Pons (tissue), 1 donor: ENCODE data around the gene SYT5.
"Not testable (repeated sequence)": the region's sequence is repeated elsewhere in the genome, so short reads cannot be mapped to it uniquely, and the experiment has no call there.

Experiments
- DNase-seq: peaks from one replicate; pipeline ENCODE4 v3.0.0-alpha.2; 2016; ENCODE audit warnings: low spot score

SYT5 gene

DNA sequence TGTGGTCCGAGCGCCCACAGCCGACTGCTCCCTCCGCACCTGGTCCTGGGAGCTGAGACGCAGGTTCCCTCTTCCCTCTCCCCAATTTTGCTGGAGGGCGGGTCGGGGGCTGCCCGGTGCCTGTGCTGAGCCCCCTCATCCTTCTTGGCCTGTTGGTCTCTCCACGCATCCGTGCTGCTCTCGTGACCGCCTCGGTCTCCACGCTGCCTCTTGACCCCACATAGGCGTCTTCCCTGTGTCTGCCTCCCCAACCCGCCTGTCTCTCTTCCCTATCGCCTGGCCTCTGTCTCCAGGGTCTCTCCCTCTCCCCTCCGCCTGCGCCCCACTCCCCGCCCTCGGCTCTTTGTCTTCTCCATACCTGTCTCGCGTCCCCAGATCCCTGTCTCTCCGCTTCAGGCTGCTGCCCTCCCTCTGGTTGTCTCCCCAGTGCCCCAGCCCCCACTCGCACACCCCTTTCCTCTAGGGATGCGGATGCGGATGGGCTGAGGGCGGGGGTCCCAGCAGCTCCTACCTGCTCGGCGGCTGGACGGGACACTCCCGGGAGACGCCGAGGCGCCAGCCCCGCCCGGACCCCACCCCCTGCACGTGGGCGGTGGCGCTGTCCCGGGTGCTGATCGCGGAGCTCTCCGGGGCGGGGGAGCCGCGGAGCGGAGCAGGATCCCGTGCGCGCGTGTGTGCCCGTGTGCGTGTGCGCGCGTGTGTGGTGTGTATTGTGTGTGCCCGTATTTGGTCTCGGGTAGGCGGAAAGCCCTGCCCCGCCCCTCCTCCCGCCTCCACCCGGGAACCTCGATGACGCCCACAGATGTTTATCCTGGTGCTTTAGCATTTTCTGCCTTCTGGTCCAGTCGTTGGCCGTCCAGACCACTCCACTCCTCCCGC lies at the start of gene SYT5:
Gene SYT5 (minus strand): TSS at position 684 of the 879 bp plus-strand sequence. CDS start 1,248 bp downstream, outside the sequence.
- no peak for DNase-seq

DNA sequence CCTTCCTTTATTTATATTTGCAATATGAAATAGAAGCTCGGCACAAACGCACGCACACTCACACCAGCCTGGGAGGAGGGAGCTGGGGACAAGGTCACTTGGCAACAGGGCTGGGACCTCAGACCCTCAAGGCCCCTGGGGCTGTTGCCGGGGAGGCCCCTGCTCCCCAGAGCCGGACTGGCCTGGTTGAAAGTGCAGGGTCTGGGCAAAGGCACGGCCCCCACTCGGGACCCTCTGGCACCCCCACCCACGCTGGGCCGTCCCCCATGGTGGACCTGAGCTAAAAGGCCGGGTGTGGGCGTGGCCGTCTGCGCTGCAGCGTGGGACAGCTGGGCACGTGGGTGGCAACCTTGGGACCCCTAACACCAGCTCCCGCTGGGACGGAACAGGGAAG lies 49.7 kb upstream of the SYT5 start:
- DNase-seq, result no peak

DNA sequence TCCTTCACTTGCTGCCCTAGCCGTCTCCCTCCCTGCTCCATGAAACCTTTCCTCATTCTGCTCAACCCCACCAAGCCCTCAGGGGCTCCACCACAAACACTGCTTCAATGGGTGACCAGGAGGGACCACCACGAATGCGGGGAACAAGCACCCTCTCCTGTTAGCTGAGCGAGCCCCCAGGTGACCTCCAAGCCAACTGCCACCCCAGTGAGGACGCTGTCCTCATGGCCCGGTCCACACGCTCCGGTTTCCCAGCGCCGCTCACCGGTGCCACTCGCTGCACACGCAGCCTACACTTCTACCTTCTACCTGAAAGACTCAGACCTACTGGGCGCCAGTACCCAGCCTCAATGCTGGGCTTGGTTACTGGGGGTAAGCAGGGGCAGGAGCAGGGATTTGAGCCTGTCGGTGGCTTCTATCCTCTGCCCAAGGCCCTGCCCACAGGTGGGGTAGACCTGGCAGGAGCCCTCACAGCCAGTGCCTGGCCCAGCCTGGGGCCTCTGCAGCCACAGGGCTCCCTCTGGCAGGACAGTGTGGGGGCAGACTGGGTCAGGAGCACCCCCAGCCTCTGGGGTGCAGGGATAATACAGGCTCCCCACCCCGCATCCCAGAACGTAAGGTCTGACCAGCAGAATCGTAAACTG lies 49.2 kb upstream of the SYT5 start:
- no peak for DNase-seq

DNA sequence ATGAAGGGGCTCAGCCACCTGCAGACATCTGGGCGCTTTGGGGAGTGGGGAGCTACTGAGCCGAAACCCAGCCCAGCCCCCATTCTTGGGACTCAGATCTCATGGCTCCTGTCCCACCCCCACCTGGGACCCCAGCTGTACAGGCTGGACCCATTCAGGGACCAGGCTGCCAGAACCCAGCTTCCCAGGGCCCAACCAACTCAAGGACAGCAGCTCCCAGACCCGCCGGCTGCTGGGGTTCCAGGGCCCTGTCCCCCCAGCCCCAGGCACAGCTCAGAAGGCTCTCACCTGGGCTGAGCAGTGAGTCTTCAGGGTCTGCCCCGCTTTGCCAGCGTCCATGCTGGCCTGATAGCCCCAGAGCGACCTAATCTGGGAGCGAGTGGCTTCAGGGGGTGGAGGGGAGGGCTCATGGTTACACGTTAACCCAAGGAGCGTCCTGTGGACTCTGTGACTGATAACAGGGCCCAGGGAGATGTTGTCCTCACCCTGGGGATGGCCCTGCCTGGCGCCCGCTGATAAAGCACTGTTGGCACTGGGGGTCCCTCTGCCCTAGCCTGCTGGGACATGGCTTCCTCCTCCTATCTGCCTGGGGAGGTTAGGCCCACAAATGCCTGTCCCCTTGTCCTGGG lies 48.4 kb upstream of the SYT5 start, which contains the start of gene TMEM86B:
Gene TMEM86B (minus strand): TSS at position 361 of the 629 bp plus-strand sequence. CDS start 22 bp downstream, at position 339.
- no peak for DNase-seq

DNA sequence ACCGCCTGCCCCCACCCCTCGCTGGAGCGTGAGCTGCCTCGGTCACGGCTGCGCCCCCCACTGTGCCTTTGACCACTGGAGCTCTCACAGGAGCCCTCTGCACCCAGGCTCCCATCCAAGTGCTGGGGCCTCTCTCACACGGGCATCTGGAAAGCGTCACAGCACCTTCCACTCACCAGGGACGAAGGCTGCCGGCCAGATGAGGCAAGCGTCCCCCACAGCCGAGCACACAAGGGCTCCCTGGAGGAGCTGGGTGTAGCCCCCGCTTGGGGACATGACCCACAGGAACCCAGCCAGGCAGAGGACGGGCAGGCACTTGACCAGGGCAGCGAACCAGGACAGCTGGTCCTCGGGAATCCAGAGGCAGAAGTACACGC lies 47.9 kb upstream of the SYT5 start:
- no peak for DNase-seq

DNA sequence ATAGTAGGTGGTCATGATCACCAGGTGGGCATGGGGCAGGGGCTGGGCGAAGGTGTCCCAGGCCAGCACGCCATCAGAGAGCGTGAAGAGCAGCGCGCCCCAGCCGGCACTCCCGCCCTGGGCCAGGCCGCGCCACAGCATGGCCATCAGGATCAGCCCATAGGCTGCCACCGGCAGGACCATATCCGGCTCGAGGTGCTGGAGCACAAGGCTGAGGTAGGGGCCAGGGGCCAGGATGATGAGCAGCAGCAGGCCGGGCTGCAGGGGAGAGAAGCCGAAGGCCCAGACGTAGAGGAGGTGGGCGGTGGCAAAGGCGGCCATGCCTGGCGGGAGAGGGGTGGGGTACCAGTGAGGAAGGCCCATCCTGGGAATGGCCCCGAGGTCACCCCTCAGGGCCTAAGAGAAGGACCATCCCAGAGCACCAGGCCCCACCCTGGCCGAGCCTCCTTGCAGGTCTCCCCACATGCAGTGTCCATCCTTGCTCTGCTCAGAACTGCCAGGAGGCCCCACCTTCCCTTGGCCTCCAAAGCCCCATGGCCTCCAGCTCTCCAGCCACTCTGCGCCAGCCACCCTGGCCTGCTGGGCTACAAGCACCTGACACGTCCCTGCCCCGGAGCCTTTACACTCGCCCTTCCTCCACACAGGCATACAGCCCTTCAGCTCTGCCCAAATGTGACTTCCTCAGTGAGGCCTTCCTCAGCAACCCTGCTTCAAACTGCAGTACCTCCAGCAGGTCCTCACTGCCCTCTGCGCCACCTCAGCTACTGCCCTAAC lies 47.3 kb upstream of the SYT5 start:
- DNase-seq, result no peak

DNA sequence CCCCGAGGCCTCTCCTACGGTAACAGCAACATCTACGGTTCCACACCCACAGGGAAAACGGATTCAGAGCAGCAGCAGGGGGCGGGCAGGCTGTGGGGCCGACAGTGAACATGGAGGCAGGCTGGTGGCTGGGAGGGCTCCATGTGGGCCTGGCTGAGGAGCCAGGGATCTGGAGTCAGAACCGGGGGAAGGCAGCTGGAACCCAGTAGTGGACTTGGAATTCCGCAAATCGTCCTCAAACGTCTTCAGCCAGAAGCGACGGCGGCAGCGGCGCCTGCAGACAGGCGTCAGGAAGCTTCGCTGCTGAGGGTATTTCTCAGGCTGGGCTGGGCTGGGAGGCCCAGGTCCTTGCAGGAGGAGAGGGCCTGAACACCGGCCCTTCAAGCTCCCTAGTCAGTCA lies 46.7 kb upstream of the SYT5 start:
- DNase-seq, result no peak

DNA sequence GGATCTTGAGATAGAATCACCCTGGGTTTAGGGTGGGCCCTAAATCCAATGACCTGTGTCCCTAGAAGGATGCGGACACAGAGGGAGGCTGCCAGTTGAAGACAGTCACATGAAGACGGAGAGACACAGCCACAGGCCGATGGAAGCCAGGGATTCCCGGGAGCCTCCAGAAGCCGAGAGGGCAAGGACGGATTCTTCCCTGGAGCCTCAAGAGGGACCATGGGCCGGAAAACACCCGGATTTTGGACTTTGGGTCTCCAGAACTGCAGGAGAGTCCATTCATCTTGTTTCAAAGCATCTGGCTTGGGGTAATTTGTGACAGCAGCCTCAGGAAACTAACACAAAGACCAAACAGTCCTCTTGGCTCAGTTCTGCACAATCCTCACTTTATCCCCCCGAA lies 46.2 kb upstream of the SYT5 start:
- DNase-seq, result no peak

DNA sequence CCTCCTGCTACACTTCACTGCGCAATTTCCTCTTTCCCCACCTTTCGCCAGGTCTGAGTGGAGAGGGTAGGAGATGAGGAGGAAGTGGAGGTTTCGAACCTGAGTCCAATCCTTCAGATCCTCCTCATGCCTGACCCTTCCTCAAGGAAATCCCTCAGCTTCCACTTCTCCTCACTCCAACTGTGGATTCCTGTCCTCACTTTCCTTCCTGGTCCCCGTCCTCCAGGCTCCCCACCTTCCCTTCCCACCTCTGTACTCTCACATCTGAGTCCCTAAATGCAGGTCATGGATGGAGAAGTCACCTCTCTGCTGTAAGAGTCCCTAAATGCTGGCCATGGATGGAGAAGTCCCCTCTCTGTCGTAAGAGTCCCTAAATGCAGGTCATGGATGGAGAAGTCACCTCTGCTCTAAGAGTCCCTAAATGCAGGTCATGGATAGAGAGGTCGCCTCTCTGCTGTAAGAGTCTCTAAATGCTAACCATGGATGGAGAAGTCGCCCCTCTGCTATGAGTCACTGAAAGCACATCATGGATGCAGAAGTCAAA lies 45.4 kb upstream of the SYT5 start:
- DNase-seq, result no peak

DNA sequence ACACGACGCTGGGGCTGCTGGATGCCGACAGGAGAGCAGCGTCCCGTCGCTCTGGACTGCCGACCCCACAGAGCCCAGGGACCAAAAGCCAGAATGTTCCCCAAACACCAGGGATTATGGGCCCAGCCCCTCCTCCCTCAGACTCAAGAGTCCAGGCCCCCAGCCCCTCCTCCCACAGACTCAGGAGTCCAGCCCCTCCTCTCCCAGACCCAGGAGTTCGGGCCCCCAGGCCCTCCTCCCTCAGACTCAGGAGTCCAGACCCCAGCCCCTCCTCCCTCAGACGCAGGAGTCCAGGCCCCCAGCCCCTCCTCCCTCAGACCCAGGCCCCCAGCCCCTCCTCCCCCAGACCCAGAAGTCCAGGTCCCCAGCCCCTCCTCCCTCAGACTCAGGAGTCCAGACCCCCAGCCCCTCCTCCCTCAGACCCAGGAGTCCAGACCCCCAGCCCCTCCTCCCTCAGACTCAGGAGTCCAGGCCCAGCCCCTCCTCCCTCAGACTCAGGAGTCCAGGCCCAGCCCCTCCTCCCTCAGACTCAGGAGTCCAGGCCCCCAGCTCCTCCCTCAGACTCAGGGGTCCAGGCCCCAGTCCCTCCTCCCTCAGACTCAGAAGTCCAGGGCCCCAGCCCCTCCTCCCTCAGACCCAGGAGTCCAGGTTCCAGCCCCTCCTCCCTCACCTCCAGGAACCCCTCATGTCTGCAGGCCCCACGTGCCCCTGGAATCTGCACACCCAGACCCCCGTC lies 44.8 kb upstream of the SYT5 start:
- DNase-seq, result not testable (repeated sequence)

DNA sequence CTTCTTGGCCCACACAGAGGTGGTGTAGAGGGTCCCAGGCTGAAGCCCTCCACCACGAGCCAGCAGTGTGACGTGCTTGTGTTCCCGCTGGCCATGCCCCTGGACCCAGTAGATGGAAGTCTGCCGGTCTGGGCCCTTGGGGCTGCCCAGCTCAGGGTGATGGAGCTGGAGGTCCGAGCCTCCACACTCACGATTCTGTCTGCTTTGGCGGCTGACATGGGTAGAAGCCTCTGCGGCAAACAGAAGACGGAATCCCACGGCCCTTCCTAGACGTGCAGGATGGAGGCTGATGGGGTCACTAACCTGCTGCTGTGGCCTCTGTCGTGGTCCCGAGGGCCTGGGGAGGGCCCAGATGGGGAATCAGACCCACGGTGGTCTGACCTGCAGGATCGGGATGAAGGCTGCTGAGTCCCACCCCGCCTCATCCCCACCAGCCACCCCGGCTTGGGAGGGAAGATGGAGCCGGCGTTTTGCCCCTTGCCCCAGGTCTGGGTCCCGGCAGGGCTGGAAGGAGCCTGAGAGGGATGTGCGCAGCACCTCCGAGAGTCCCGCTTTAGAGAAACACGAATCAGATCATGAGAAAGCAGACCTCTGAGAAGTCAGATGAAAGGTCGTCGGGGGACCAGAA lies 44.1 kb upstream of the SYT5 start:
- DNase-seq, result no peak

DNA sequence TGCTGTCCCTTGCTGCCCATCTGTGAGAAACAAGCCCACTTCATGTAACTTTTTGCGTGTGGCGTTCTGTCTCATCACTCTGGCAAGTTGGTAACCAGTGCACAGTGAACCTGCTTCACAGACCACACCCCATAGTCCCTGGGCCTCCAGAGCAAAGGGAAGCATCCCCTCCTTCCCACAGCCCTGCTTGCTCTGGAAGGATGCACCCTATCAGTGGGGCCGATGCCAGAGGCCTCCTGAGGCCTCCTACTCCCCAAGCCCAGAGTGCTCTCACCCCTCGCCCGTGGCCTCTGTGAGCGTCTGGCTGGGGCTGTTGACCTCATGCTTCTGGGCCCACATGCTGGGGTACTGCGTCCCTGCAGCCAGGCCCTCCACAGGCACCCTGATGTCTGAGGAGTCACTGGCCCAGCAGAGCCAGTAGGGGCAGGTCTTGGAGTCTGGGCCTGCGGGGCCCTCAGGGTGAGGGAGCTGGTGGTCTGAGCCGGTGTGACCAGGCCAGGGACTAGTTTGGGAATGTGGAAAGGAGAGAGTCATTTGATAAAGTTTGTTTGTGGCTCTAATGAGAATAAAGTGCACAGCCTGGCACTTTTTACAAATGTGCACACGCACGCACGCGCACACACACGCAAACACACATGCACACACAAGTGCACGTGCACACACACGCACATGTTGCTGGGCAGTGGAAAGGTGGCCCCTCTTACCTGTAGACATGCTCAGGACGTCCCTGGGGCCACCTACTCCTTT lies 43.4 kb upstream of the SYT5 start:
- no peak for DNase-seq

DNA sequence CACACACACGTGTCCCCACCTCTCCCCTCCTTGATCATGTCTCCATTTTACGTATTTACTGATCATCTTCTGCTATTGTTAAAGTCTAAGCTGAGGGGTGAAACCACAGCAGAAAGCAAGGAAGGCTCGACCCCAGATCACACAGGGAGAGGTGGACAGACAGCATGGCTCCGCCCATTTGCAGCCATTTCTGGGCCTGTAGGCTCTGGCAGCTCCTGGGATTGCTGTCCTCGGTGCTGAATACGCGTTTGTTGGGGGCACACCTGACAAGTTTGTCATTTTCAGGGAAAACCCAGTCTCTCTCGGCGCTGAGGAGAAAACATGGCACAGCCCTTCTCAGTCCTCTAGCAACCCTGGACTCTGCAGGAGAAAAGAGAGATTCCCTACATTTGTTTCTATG lies 40.4 kb upstream of the SYT5 start:
- DNase-seq, result no peak

DNA sequence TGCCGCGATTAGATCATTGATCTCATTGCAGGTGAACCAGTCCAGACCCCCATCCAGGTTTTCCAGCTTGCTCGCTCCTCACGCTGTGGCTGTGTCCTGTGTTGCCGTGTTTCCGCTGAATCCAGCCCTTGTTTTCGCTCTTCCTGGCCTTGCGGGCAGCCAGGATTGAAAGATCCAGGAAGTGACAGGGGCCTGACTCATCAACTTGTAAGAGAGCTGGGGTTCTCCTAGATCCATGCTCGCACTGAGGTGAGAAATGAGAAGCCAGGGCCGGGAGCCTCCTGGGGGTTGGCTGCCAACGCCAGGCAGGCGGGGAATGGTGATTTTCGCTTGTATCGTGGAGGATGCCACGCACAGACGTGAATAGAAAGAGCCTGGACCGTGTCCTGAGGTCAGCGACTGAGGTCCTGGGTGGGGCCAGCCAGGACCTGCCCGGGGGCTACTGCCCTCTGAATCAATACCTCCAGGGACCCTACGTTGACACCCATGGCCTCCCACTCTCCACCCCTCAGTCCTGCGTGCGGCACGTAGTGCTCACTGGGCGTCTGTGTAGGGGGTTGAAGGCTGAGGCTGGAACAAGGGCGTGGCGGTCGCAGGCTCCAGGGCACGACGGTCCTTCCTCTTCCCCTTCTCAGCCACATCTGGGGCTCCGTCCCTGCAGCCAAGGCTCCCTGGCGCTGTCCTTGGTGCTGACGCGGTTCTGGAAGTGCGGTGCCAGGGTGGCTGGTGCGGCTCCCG lies 36.5 kb upstream of the SYT5 start:
- DNase-seq, result peak; percentile 88

DNA sequence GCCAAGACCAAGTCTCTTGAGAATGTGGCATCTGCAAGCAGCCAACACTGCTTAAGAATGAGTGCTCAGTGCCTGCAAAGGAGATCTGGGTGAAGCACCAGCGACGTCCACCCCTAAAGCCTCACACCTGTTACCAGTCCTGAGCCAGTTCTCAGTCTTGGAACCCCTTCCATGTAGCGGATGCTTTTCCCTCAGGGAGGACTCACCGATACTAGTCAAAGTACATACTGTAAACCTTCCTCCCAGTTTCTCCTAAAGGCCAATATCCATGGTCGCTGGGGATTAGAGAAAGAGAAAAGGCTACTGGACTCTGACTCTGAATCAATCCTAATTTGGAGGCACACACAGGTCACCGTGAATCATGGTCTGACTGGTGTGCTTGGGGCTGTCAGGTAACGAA lies 33.5 kb upstream of the SYT5 start:
- no peak for DNase-seq

DNA sequence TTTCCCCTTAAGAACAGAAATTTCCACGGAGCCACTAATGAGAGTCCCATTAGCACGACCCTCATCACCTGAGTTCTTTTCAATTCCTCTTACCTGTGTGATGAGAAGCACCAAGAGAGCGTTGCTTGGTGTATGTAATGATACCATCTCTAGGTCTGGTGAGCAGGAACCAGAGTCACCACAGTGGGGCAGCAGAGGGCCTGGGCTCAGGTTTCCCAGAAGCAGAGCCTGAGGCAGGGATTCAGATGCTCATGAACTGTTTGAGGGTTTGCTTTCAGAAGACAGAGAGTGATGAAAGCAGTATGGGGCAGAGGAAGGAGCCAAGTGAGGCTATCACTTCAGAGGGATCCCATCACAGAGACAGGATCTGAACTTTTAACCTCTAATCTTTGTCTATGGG lies 32.4 kb upstream of the SYT5 start:
- no peak for DNase-seq

DNA sequence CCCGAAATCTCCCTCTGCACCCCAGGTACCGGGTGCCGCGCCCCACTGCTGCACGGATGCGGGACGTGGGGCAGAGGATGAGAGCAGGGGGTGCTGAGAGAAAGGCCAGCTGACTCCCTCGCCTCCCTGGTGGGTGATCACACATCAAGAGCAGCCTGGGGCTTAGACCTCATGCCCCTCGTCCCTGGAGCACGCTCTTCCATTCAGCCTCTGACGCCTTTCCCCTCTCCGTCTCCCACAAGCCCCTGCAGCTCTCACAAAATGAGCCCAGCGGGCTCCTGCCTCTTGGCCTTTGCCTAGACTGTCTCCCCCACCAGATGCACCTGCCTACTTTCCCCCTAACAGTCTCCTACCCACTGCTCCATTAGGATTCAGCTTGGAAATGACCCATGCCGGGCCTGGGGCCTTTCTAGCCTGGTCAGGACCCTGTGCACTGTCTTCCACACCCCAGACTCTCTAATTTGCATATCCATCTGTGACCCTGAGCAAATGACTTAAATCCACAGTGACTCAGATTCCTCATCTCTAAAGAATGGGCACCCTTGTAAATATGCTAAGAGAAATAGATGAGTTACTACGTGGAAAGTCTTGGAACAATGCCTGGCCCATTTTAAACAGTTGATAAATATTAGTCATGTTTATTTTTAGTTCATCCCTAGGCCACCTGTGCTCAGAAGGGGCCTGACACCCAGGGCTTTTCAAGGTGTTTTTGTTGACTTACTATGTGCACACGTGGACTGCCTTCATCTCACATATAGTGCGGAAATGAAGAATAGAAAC lies 29.8 kb upstream of the SYT5 start:
- DNase-seq, result no peak

DNA sequence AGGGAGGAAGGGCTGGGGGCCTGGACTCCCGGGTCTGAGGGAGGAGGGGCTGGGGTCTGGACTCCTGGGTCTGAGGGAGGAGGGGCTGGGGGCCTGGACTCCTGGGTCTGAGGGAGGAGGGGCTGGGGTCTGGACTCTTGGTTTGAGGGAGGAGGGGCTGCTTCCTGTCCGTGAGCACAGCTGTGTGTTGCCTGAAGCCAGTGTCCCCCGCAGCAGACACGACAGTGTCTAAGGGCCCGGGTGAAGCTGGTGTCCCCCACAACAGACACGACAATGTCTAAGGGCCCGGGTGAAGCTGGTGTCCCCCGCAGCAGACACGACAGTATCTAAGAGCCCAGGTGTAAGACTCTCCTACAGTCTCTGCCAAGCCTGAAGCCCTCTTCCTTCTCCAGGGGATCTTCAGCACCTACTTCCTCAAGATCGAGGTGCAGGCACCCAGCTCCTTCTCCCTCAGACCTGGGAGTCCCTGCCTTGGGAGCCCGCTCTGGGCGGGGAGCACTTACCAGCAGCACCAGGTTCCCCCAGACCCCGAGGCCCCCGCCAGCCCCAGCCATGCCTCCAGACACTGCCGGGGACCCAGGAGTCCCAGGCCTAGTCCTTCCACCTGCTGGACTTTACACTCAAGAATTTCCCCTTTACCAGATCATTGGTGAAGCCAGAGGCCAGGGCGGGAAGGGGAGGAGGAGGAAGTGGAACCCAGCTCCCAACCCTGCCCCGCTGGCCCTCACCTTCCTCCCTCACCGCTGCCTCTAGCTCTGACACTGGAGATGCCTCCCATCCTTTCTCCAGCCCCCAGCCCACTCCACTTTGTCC lies 29.0 kb upstream of the SYT5 start, which contains the start of gene PTPRH:
Gene PTPRH (minus strand): TSS at position 622 of the 813 bp plus-strand sequence. CDS start 68 bp downstream, at position 554.
- DNase-seq, result no peak
